Right lung (tissue), 10 donors: ENCODE data around the gene SIGLEC15. TPM values are rescaled to one million over a fixed set of nuclear protein-coding genes. Genes with fewer than 3 reads are reported as not detected.
A peak's percentile ranks its signal among the peaks of the same experiment; 100 is the strongest.
"Not testable (repeated sequence)": the region's sequence is repeated elsewhere in the genome, so short reads cannot be mapped to it uniquely, and the experiment has no call there.

Experiments
- DNase-seq, 2 donors: peaks; one replicate each; pipeline ENCODE4 v3.0.0-alpha.2; 2013
- long read RNA-seq, 8 donors: transcript quantifications; one replicate each; lab custom pipeline, GENCODE V29; 2026
- polyA plus RNA-seq, 5 donors: library from polyadenylated mRNA; unstranded; fragments of 120-200 nt; gene quantifications; one replicate each; pipeline versions ENCODE4 v1.2.1 to v1.2.3, GENCODE V29; 2013; ENCODE audit warnings: inconsistent platforms in 1 of 5, low replicate concordance in 1 of 5; ENCODE audit not compliant: insufficient read length in 5 of 5, insufficient read depth in 1 of 5

SIGLEC15 gene
- polyA plus RNA-seq = under 1 TPM; 0.21 to 0.40 (median 0.24) TPM
- long read RNA-seq, donor 1 = 0 reads
- long read RNA-seq, donor 2 = 0 reads
- long read RNA-seq, donor 3 = 0 reads
- long read RNA-seq, donor 4 = 0 reads
- long read RNA-seq, donor 5 = 0 reads
- long read RNA-seq, donor 6 = 0 reads
- long read RNA-seq, donor 7 = 0 reads
- long read RNA-seq, donor 8 = 0 reads

GRCh38 chr18:45825258-45826044, at the start of gene SIGLEC15:
Gene SIGLEC15, plus strand, starts transcription at chr18:45825675. Its CDS starts 54 bp downstream, at chr18:45825729.
- DNase-seq = no peak

- no peak for DNase-seq
Measured at GRCh38 chr18:45775743-45776142, 49.7 kb upstream of the SIGLEC15 start.

- no peak for DNase-seq
Measured at GRCh38 chr18:45777393-45777792, 48.1 kb upstream of the SIGLEC15 start.

GRCh38 chr18:45780568-45780967, 44.9 kb upstream of the SIGLEC15 start:
- no peak for DNase-seq

- no peak for DNase-seq
Measured at GRCh38 chr18:45782662-45783061, 42.8 kb upstream of the SIGLEC15 start.

GRCh38 chr18:45783097-45784075, 42.1 kb upstream of the SIGLEC15 start:
- DNase-seq = no peak

GRCh38 chr18:45785134-45785533, 40.3 kb upstream of the SIGLEC15 start:
- DNase-seq = peak in 1 of 2 donors; percentile 9

- no peak for DNase-seq
Measured at GRCh38 chr18:45786941-45787340, 38.5 kb upstream of the SIGLEC15 start.

- no peak for DNase-seq
Measured at GRCh38 chr18:45787346-45787745, 38.1 kb upstream of the SIGLEC15 start.

GRCh38 chr18:45788861-45789260, 36.6 kb upstream of the SIGLEC15 start:
- no peak for DNase-seq

- no peak for DNase-seq
Measured at GRCh38 chr18:45792506-45793263, 32.8 kb upstream of the SIGLEC15 start.

- DNase-seq = no peak
Measured at GRCh38 chr18:45793264-45793965, 32.1 kb upstream of the SIGLEC15 start.

GRCh38 chr18:45801416-45802004, 24.0 kb upstream of the SIGLEC15 start:
- DNase-seq = no peak

- DNase-seq = no peak
Measured at GRCh38 chr18:45802814-45803492, 22.5 kb upstream of the SIGLEC15 start.

GRCh38 chr18:45805551-45805950, 19.9 kb upstream of the SIGLEC15 start:
- no peak for DNase-seq

- DNase-seq = no peak
Measured at GRCh38 chr18:45806226-45806625, 19.2 kb upstream of the SIGLEC15 start.

GRCh38 chr18:45807144-45807543, 18.3 kb upstream of the SIGLEC15 start:
- DNase-seq = not testable (repeated sequence)

GRCh38 chr18:45814733-45815132, 10.7 kb upstream of the SIGLEC15 start:
- not testable (repeated sequence) for DNase-seq

- DNase-seq = no peak
Measured at GRCh38 chr18:45817543-45817942, 7.9 kb upstream of the SIGLEC15 start.

GRCh38 chr18:45818765-45819164, 6.7 kb upstream of the SIGLEC15 start:
- not testable (repeated sequence) for DNase-seq
